Esophagus muscularis mucosa (tissue), 4 donors: Measurements from ENCODE around the gene RTL10. TPM values are rescaled to one million over a fixed set of nuclear protein-coding genes. Genes with fewer than 3 reads are reported as not detected.

Experiments
- DNase-seq: peaks from one replicate; pipeline ENCODE4 v3.0.0-alpha.2; 2017; ENCODE audit errors: extremely low spot score
- H3K27ac ChIP-seq, 4 donors: fragments of 200-600 bp; sonication (generic); replicated peaks in 1 of 4; 1 replicate in 3 of 4; 2 replicates in 1 of 4; pipeline ENCODE4 v1.5.1; 2016 to 2019; ENCODE audit warnings: mild to moderate bottlenecking in 1 of 4
- H3K27me3 ChIP-seq, 4 donors: fragments of 200-600 bp; sonication (generic); one replicate each; pipeline versions ENCODE4 v1.5.1 to v1.6.0; 2016 to 2019
- H3K36me3 ChIP-seq, 4 donors: fragments of 200-600 bp; sonication (generic); one replicate each; pipeline ENCODE4 v1.5.1; 2016 to 2019
- H3K4me1 ChIP-seq, 4 donors: fragments of 200-600 bp; sonication (generic); one replicate each; pipeline ENCODE4 v1.5.1; 2016 to 2019
- H3K4me3 ChIP-seq, 4 donors: fragments of 200-600 bp; sonication (generic); 1 replicate in 2 of 4; 2 replicates in 2 of 4; pipeline ENCODE4 v1.5.1; 2016 to 2019; ENCODE audit warnings: mild to moderate bottlenecking in 4 of 4, moderate library complexity in 1 of 4
- H3K9me3 ChIP-seq, 4 donors: fragments of 200-600 bp; sonication (generic); 1 replicate in 3 of 4; 2 replicates in 1 of 4; pipeline ENCODE4 v1.5.1; 2016 to 2019
- CTCF ChIP-seq, 3 experiments: fragments of 200-600 bp in 2 of 3; fragments of 450-650 bp in 1 of 3; sonication (generic) in 2 of 3; IDR thresholded peaks; one replicate each; pipeline ENCODE4 v1.5.1; 2017 to 2019; ENCODE audit warnings: antibody characterized with exemption in 3 of 3, mild to moderate bottlenecking in 2 of 3, moderate library complexity in 1 of 3
- EP300 ChIP-seq: sonication (generic); formaldehyde crosslinking; IDR thresholded peaks from one replicate; pipeline ENCODE4 v1.6.1; 2017; ENCODE audit warnings: antibody characterized with exemption
- POLR2A ChIP-seq: fragments of 450-650 bp; IDR thresholded peaks from one replicate; pipeline ENCODE4 v1.6.1; 2017; ENCODE audit warnings: antibody characterized with exemption, moderate library complexity, mild to moderate bottlenecking, low read depth
- POLR2AphosphoS5 ChIP-seq, 2 donors: sonication (generic); formaldehyde crosslinking; IDR thresholded peaks; one replicate each; pipeline ENCODE4 v1.6.1; 2017; ENCODE audit warnings: antibody characterized with exemption in 2 of 2
- WGBS: methylation state at CpG from one replicate; pipeline ENCODE4 v1.1.5; 2018; 5-methylcytosine and 5-hydroxymethylcytosine counted together
- intact Hi-C: fragments of 100-400 bp; cut with DNase I; formaldehyde crosslinking; loops from one replicate; pipeline ENCODE4 v1.15.1; 2023
- total RNA-seq, 4 donors: library from RNA; depleted of rRNA; stranded (reverse); fragments of >200 nt; gene quantifications; one replicate each; pipeline versions ENCODE4 v1.1.0 to v1.2.1, GENCODE V29; 2016

The RTL10 gene
- total RNA-seq, 4 donors from 2014 or later: 5.6 to 14.8 (median 11.1) TPM

- Histone ChIP-seq H3K4me1 (no peaks in the 10 kb centered on the region), H3K9me3 (no peaks in the 10 kb centered on the region), H3K36me3 (peaks cover 0 to 16% (median 8%) of the 10 kb centered on the region in 4 donors), H3K27ac (no peak overlapping the region), H3K27me3 (no peaks in the 10 kb centered on the region), H3K4me3 (no peak overlapping the region)
- DNase-seq: no peak
- WGBS: 94% methylated on average over 10 of the region's 17 CpGs
- no peak for TF ChIP-seq POLR2A
- no peak for TF ChIP-seq CTCF (IDR thresholded peaks at IDR 0.05)
- TF ChIP-seq EP300: no peak
- no peak for TF ChIP-seq POLR2AphosphoS5 (IDR thresholded peaks at IDR 0.05)
- intact Hi-C loops: no loop called here
Observed at GRCh38 chr22:19818324-19819207, 36.1 kb downstream of the RTL10 start.

GRCh38 chr22:19816372-19817119, 38.1 kb downstream of the RTL10 start:
- Histone ChIP-seq H3K36me3 (peaks cover 0 to 24% (median 8%) of the 10 kb centered on the region in 4 donors), H3K9me3 (no peaks in the 10 kb centered on the region), H3K4me3 (no peak overlapping the region), H3K27ac (no peak overlapping the region), H3K27me3 (no peaks in the 10 kb centered on the region), H3K4me1 (peaks cover 0 to 5% (median 0%) of the 10 kb centered on the region in 4 donors)
- TF ChIP-seq EP300 (no peak), CTCF (IDR thresholded peaks at IDR 0.05) (no peak), POLR2AphosphoS5 (IDR thresholded peaks at IDR 0.05) (no peak), POLR2A (no peak)
- intact Hi-C loops: no loop called here
- DNase-seq: no peak
- 94% methylated on average over 13 of the region's 14 CpGs for WGBS

- TF ChIP-seq POLR2AphosphoS5 (IDR thresholded peaks at IDR 0.05): no peak
- no peak for TF ChIP-seq POLR2A
- no peak for TF ChIP-seq CTCF (IDR thresholded peaks at IDR 0.05)
- no peak for TF ChIP-seq EP300
- intact Hi-C loops: no loop called here
- no peaks in the 10 kb centered on the region for H3K9me3 ChIP-seq
- no peak for DNase-seq
- no peak overlapping the region for H3K4me3 ChIP-seq
- peaks cover 0 to 5% (median 0%) of the 10 kb centered on the region in 4 donors for H3K4me1 ChIP-seq
- no peaks in the 10 kb centered on the region for H3K27me3 ChIP-seq
- 92% methylated on average over 16 of the region's 16 CpGs for WGBS
- peaks cover 0 to 23% (median 8%) of the 10 kb centered on the region in 4 donors for H3K36me3 ChIP-seq
- H3K27ac ChIP-seq: no peak overlapping the region
Observed at GRCh38 chr22:19815823-19816290, 38.8 kb downstream of the RTL10 start.

GRCh38 chr22:19815093-19815822, 39.4 kb downstream of the RTL10 start:
- Histone ChIP-seq H3K4me1 (peaks cover 0 to 5% (median 0%) of the 10 kb centered on the region in 4 donors), H3K36me3 (peaks cover 0 to 17% (median 5%) of the 10 kb centered on the region in 4 donors), H3K27ac (no peak overlapping the region), H3K4me3 (no peak overlapping the region), H3K9me3 (no peaks in the 10 kb centered on the region), H3K27me3 (no peaks in the 10 kb centered on the region)
- WGBS: 84% methylated on average over 18 of the region's 18 CpGs
- DNase-seq: no peak
- TF ChIP-seq EP300 (no peak), POLR2A (no peak), POLR2AphosphoS5 (IDR thresholded peaks at IDR 0.05) (no peak), CTCF (IDR thresholded peaks at IDR 0.05) (no peak)
- intact Hi-C loops: no loop called here
